ENCODE data around the gene ETF1.
A peak's percentile ranks its signal among the peaks of the same experiment; 100 is the strongest.
"Not testable (repeated sequence)": the region's sequence is repeated elsewhere in the genome, so short reads cannot be mapped to it uniquely, and the experiment has no call there.

The ETF1 gene

DNA sequence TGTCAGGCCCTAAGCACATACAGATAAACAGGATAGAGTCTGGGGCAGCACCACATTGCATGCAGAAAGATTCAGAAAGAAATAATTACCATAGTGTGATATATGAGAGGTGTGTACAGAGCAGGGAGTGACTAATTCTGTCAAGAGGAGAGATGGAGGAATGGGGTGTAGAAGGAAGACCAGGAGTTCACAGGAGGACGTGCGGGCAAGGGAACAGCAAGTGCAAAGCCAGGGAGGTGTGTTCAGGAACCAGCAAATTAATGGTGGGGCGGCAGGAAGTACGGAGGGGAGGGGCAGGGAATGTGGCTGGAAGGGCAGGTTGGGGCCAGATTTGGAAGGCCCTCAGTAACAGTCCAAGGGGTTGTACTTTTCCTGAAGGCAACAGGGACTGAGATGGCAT is 60.4 kb downstream of the ETF1 start:
- DNase-seq, result no peak

DNA sequence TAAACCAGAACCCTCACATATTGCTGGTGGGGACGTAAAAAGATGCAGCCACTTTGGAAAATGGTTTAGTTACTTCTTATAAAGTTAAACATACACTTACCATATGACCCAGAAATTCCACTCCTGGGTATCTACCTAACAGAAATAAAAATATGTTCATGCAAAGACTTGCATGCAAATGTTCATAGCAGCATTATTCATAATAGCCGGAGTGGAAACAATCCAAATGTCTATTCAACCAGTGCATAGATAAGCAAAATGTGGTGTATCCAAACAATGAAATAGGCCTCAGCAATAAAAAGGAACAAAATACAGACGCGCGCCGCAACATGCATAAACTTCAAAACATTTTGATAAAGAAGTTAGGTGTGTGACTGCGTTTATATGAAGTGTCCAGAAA is 66.1 kb downstream of the ETF1 start:
- no peak for DNase-seq

DNA sequence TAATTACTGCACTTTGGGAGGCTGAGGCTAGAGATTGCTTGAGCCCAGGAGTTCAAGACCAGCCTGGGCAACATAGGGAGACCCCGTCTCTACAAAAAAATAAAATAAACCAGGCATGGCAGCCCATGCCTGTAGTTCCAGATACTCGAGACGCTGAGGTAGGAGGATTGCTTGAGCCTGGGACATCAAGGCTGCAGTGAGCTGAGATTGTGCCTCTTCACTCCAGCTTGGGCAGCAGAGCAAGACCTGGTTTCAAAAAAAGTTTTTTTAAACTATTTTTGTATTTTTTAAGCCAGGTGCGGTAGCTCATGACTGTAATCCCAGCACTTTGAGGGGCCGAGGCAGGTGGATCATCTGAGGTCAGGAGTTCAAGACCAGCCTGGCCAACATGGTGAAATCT is 69.9 kb downstream of the ETF1 start:
- DNase-seq, result not testable (repeated sequence)

DNA sequence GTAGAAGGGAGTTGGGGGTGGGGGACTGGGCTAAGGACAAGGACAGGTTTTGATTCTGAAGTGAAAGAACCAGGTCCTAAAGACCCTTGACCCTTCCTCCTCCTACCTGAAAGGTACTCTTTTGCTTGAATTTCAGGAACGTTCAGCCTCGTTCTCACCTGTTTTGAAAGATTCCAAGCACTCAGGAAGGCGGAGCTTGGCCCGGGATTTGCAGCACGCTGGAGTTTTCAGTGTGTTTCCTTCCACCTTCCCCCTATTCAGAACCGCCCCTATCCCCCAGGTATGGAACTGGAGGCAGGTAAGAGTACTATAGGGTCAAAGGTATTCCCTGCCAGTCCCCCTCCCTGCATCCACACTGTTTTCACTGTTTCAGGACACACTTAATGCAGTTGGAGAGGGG is 70.7 kb downstream of the ETF1 start:
- DNase-seq, result no peak

DNA sequence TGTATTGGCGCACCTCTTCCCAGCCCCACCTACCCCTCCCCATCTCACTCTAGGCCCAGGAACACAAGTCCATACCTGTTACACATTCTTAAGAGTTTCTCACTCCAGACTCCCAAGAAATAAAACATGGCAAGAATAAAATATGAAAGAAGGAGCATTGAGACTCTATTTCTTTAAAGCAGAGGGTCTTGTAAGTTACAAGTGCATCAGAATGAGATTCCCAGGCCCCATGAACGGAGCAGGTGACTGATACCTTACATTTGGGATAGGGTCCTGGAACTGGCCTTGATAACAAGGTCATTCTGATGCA is 72.0 kb downstream of the ETF1 start:
- DNase-seq, result no peak

DNA sequence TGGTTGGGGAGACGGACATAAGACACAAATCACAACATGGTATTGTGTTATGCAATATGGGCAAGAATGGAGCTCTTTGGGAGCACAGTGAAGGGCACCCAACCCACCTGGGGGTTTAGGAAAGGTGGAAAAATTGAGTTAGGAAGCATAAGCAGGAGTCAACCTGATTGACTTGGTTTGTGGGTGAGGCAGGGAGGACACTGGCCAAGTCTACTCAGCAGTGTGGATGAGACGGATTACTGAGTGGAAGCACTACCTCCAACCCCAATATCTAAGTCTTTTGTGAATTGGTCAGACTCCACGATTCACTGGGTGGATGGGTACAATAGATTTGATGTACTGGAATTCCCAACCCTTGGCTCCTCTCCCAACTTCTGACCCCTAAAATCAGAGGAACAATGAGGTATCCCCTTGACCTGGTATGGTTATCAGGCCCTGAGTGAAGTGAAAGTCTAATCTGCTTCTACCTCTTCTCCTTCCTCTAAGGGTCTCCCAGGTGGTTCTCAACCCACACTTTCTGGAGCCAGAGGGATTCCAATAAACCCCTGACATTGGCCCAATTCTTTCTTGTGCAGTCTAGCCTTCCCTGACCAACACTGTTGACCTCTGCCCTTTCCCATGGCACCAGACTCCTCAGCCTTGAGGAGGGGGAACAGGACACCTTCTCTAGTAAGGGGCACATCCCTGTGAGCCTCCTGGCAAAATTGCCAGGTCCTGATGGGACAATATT is 72.5 kb downstream of the ETF1 start:
- DNase-seq, result no peak

DNA sequence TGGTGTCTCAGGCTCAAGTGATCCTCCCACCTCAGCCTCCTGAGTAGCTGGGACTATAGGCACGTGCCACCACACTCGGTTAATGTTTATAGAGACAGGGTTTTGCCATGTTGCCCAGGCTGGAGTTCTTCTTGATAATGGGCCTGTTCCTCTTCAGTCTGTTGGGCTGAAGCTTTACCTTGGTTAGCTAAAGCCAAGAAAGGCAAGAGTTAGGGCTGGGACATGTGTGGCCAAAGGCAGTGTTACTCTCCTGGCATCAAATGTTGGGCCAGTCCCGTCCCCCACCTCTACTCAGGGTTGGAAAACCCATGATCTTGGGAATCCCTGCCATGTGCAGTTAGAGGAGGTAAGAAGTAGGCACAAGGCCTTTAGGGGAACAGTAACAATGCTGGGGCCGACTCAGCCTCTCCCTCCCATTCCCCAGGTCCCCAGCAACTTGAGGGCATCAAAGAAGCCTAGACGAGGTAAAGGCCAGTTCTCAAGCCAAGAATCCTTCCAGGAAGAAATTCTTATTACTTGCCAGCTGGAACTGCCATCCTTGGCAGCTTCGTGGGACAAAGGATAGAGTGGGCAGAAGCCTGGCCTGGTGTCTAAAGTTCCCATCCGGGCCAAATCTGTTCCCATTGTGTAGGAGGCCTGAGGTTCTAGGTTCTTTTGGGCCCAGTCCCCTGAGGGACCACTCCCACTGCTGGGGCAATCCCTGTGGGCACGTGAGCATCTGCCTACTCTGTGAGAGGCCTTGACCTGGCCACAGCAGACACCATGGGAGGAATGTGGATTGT is 73.3 kb downstream of the ETF1 start:
- no peak for DNase-seq

DNA sequence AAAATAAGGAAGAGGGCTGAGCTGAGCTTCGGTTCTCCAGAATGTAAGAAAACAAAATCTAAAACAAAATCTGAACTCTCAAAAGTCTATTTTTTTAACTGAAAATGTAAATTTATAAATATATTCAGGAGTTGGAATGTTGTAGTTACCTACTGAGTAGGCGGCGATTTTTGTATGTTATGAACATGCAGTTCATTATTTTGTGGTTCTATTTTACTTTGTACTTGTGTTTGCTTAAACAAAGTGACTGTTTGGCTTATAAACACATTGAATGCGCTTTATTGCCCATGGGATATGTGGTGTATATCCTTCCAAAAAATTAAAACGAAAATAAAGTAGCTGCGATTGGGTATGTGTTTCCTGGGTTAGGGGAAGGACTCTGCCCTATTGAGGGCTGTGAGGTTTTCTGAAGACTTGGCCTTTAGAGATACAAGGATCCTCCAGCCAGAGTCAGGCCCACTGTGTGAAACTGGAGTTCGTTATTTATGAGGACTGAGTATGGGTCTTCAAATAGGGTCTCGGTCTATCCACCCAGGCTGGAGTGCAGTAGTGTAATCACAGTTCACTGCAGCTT is 74.0 kb downstream of the ETF1 start:
- no peak for DNase-seq

DNA sequence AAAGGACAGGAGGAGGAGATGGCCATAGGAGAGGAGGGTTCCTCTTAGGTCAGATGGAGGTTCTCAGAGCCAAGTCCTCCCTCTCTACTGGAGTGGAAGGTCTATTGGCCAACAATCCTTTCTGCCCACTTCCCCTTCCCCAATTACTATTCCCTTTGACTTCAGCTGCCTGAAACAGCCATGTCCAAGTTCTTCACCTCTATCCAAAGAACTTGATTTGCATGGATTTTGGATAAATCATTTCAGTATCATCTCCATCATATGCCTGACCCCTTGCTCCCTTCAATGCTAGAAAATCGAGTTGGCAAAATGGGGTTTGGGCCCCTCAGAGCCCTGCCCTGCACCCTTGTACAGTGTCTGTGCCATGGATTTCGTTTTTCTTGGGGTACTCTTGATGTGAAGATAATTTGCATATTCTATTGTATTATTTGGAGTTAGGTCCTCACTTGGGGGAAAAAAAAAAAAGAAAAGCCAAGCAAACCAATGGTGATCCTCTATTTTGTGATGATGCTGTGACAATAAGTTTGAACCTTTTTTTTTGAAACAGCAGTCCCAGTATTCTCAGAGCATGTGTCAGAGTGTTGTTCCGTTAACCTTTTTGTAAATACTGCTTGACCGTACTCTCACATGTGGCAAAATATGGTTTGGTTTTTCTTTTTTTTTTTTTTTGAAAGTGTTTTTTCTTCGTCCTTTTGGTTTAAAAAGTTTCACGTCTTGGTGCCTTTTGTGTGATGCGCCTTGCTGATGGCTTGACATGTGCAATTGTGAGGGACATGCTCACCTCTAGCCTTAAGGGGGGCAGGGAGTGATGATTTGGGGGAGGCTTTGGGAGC is 74.7 kb downstream of the ETF1 start:
- no peak for DNase-seq

DNA sequence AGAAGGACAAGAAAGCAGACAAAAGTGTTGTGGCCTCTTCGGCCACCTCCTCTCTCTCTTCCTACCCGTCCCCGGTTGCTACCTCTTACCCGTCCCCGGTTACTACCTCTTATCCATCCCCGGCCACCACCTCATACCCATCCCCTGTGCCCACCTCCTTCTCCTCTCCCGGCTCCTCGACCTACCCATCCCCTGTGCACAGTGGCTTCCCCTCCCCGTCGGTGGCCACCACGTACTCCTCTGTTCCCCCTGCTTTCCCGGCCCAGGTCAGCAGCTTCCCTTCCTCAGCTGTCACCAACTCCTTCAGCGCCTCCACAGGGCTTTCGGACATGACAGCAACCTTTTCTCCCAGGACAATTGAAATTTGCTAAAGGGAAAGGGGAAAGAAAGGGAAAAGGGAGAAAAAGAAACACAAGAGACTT is 75.3 kb downstream of the ETF1 start:
- no peak for DNase-seq

DNA sequence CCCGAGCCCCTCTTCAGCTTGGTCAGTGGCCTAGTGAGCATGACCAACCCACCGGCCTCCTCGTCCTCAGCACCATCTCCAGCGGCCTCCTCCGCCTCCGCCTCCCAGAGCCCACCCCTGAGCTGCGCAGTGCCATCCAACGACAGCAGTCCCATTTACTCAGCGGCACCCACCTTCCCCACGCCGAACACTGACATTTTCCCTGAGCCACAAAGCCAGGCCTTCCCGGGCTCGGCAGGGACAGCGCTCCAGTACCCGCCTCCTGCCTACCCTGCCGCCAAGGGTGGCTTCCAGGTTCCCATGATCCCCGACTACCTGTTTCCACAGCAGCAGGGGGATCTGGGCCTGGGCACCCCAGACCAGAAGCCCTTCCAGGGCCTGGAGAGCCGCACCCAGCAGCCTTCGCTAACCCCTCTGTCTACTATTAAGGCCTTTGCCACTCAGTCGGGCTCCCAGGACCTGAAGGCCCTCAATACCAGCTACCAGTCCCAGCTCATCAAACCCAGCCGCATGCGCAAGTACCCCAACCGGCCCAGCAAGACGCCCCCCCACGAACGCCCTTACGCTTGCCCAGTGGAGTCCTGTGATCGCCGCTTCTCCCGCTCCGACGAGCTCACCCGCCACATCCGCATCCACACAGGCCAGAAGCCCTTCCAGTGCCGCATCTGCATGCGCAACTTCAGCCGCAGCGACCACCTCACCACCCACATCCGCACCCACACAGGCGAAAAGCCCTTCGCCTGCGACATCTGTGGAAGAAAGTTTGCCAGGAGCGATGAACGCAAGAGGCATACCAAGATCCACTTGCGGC is 75.9 kb downstream of the ETF1 start:
- no peak for DNase-seq

DNA sequence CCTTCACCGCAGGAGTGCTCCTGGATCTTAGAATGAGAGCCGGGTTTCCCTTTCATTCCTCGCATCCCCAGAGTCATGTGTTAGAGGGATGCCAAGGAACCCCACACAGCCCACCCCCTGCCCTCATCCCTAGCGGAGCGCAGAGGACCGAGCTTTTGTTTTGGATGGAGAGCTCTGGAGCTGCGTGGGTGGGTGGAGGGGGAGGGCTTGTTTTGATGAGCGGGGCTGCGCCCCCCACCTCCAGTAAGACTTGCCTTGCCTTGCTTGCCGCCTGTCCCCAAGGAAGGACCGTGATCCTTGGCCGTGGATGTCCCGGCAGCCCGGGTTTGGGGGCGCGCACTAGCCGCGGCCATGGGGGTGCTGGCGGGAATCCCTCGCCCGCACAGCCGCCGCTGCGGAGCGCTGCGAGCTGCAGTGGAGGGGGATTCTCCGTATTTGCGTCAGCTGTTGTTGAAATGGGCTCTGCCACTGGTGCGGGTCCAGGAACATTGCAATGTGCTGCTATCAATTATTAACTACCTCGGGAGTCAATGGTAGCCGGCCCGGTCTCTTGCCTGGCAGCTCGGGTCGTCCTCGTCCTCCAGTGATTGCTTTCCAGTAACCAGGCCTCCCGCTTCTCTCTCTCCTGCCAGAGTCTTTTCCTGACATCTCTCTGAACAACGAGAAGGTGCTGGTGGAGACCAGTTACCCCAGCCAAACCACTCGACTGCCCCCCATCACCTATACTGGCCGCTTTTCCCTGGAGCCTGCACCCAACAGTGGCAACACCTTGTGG is 76.7 kb downstream of the ETF1 start:
- DNase-seq, result no peak

DNA sequence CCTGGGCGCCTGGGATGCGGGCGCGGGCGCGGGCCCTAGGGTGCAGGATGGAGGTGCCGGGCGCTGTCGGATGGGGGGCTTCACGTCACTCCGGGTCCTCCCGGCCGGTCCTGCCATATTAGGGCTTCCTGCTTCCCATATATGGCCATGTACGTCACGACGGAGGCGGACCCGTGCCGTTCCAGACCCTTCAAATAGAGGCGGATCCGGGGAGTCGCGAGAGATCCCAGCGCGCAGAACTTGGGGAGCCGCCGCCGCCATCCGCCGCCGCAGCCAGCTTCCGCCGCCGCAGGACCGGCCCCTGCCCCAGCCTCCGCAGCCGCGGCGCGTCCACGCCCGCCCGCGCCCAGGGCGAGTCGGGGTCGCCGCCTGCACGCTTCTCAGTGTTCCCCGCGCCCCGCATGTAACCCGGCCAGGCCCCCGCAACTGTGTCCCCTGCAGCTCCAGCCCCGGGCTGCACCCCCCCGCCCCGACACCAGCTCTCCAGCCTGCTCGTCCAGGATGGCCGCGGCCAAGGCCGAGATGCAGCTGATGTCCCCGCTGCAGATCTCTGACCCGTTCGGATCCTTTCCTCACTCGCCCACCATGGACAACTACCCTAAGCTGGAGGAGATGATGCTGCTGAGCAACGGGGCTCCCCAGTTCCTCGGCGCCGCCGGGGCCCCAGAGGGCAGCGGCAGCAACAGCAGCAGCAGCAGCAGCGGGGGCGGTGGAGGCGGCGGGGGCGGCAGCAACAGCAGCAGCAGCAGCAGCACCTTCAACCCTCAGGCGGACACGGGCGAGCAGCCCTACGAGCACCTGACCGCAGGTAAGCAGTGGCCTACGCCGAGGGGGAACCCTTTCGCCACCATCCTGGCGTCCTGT is 77.5 kb downstream of the ETF1 start, which contains the start of gene EGR1:
TSS of gene EGR1 (plus strand) at position 219 of the 864 bp plus-strand sequence. CDS start at position 502, 283 bp downstream.
- DNase-seq, result peak; percentile 95

DNA sequence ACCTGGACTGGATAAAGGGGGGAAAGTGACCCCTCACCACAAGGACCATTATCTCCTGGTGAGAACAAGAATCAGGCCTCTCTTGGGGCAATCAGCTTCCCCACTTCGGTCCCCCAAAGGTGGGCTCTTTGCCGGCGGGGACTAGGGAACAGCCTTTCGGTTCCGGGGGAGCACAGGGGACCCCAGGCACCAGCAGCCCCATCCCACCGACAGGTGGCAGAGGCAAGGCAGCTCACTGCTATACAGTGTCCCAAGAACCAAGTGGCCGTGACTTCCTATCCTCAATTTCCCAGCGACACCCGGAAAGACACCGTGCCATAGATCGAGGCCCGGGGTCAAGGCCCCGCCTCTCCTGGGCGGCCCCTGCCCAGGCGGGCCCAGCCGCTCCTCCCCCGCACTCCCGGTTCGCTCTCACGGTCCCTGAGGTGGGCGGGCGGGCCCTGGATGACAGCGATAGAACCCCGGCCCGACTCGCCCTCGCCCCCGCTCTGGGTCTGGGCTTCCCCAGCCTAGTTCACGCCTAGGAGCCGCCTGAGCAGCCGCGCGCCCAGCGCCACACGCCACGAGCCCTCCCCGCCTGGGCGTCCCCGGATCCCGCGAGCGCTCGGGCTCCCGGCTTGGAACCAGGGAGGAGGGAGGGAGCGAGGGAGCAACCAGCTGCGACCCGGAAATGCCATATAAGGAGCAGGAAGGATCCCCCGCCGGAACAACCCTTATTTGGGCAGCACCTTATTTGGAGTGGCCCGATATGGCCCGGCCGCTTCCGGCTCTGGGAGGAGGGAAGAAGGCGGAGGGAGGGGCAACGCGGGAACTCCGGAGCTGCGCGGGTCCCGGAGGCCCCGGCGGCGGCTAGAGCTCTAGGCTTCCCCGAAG is 78.4 kb downstream of the ETF1 start:
- DNase-seq, result peak; percentile 96

DNA sequence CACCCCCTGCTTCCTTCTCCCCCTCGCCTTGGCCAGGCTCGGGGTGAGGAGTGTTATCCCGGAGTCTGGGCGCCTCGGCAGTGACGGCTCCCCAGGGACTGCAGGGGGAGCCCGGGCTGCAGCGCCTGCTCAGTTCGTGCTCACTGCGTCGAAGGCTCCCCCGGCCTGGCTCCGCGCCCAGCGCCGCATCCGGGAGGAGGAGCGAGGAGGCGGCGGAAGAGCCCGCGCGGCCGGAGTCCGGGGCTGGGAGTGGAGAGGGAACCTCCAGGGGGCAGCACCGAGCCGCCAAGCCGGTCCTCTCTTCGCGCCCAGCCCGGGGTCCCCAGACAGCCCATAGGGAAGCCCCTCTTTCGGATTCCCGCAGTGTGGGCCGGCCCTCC is 79.0 kb downstream of the ETF1 start:
- peak; percentile 86 for DNase-seq

DNA sequence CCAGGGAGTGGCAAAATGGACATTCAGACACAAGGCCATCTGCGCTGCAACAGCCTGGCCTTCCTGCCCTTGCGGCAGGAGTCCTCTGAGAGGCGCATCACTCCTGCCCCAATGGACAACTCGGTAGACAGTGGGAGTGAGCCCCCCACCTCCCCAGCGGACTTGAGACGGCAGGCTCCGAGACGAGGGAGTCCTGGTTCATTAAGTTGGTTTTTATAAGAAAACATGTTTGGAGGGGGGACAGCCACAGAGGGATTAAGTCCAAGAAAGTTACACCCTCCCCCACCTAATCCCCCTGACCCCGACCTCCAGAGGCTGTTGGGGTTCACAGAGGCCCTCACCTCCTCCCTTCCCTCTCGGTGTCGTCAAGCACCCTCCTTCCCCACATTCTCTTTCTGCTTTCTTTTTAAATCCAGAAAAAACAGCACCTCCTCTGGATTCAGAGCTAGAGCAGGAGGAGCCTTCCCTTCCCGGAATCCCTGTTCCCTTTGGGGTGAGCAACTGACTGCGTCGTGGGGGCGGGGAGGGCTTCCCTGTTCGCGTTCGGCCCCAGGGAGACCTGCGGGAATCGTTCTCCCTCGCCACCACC is 79.5 kb downstream of the ETF1 start:
- no peak for DNase-seq

DNA sequence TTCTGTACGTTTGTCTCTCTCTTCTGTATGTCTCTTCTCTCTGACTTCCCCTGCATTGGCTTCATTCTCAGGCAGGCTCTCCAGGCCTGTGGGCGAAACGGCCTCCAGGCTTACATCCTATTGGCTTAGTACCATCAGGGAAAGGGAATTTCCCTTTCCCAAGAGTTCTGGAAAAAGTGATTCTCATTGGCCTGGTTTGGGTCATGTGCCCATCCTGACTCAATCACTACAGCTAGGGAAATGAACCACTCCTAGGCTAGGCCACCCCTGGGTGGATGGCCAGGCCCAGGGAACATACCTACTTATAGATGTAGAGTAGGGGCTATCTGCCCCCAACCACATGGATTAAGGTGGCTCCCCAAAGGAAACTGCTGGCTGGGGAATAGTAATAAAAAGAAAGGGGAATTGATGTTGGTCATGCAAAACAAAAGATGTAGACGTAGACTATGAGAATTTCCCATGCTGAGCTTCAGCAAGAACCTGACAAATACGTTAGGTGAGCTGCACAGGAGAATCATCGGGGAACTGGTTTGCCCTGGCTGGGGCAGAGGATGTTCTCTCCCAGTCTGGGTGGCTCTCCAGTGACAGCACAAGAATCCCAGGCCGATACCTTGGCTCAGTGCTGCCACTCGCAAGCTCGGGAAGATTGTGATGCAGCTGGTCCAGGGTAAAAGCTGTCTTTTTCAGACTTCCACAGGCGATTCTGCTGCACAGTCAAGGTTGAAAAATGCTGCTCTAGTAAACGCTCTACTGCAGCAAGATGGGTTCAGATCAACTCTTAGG is 81.5 kb downstream of the ETF1 start:
- DNase-seq, result no peak

DNA sequence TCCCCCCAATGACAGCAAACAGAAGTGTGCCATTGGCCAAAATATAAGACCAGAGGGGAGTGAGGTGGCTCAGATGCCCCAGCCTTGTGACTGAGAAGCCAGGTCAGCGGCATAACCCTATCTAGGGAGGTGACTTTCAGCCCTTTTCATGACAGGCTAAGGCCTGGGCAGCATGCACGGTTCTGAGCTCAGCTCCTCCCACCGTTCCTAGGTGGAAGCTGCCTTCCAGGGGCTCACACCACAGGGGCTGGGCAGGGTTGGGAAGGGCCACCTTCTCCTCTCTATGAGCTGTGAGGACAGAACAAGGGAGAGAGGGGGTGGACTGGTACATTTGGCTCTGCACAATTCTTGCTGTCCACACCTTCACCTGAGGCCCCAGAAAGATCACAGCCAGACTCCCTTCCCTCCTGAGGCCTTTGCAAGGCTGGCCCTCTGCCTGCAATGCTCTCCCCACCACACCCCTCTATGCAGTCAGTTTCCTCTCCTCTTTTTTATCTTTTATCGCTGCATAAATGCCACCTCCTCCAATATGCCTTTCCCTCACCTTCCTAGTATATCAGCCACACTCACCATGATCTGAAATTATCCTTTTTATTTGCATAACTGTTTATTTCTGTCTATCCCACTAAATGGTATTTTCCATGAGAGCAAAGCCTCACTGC is 82.9 kb downstream of the ETF1 start:
- DNase-seq, result no peak
